ENCODE data around the gene GJA4. TPM values are rescaled to one million over a fixed set of nuclear protein-coding genes. Genes with fewer than 3 reads are reported as not detected.

The GJA4 gene
- total RNA-seq, 1 donor from 2014 or later = 22.3 TPM

DNA sequence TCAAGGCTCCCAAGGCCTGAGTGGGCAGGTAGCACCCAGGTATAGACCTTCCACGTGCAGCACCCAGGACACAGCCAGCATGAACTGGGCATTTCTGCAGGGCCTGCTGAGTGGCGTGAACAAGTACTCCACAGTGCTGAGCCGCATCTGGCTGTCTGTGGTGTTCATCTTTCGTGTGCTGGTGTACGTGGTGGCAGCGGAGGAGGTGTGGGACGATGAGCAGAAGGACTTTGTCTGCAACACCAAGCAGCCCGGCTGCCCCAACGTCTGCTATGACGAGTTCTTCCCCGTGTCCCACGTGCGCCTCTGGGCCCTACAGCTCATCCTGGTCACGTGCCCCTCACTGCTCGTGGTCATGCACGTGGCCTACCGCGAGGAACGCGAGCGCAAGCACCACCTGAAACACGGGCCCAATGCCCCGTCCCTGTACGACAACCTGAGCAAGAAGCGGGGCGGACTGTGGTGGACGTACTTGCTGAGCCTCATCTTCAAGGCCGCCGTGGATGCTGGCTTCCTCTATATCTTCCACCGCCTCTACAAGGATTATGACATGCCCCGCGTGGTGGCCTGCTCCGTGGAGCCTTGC is 31.5 kb upstream of the GJA4 start:
- Mint-ChIP-seq H3K36me3 (ENCODE audit: low read depth) (no peaks in the 10 kb centered on the region), H3K4me1 (no peaks in the 10 kb centered on the region), H3K4me3 (no peak overlapping the region), H3K27ac (ENCODE audit: unreplicated experiment) (no peak overlapping the region), H3K27me3 (ENCODE audit: low read depth) (peaks cover 15% of the 10 kb centered on the region), H3K9me3 (no peaks in the 10 kb centered on the region)
- DNase-seq (ENCODE audit: low read depth, low spot score) = no peak
- TF ChIP-seq, protein P1, sequence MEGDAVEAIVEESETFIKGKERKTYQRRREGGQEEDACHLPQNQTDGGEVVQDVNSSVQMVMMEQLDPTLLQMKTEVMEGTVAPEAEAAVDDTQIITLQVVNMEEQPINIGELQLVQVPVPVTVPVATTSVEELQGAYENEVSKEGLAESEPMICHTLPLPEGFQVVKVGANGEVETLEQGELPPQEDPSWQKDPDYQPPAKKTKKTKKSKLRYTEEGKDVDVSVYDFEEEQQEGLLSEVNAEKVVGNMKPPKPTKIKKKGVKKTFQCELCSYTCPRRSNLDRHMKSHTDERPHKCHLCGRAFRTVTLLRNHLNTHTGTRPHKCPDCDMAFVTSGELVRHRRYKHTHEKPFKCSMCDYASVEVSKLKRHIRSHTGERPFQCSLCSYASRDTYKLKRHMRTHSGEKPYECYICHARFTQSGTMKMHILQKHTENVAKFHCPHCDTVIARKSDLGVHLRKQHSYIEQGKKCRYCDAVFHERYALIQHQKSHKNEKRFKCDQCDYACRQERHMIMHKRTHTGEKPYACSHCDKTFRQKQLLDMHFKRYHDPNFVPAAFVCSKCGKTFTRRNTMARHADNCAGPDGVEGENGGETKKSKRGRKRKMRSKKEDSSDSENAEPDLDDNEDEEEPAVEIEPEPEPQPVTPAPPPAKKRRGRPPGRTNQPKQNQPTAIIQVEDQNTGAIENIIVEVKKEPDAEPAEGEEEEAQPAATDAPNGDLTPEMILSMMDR (conservative IDR thresholded peaks at IDR 0.05) = no peak

DNA sequence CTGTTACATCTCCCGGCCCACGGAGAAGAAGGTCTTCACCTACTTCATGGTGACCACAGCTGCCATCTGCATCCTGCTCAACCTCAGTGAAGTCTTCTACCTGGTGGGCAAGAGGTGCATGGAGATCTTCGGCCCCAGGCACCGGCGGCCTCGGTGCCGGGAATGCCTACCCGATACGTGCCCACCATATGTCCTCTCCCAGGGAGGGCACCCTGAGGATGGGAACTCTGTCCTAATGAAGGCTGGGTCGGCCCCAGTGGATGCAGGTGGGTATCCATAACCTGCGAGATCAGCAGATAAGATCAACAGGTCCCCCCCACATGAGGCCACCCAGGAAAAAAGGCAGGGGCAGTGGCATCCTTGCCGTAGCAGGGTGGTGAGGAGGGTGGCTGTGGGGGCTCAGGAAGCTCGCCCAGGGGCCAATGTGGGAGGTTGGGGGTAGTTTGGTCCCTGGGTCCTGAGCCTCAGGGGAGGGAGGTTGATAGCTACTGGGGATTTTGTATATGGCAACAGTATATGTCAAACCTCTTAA is 31.0 kb upstream of the GJA4 start:
- no peak for DNase-seq (ENCODE audit: low read depth, low spot score)
- H3K27me3 Mint-ChIP-seq (ENCODE audit: low read depth) = peaks cover 15% of the 10 kb centered on the region
- no peak overlapping the region for H3K4me3 Mint-ChIP-seq
- H3K4me1 Mint-ChIP-seq = no peaks in the 10 kb centered on the region
- TF ChIP-seq, protein P1 (conservative IDR thresholded peaks at IDR 0.05) = no peak
- no peaks in the 10 kb centered on the region for H3K36me3 Mint-ChIP-seq (ENCODE audit: low read depth)
- H3K9me3 Mint-ChIP-seq = no peaks in the 10 kb centered on the region
- H3K27ac Mint-ChIP-seq (ENCODE audit: unreplicated experiment) = no peak overlapping the region

DNA sequence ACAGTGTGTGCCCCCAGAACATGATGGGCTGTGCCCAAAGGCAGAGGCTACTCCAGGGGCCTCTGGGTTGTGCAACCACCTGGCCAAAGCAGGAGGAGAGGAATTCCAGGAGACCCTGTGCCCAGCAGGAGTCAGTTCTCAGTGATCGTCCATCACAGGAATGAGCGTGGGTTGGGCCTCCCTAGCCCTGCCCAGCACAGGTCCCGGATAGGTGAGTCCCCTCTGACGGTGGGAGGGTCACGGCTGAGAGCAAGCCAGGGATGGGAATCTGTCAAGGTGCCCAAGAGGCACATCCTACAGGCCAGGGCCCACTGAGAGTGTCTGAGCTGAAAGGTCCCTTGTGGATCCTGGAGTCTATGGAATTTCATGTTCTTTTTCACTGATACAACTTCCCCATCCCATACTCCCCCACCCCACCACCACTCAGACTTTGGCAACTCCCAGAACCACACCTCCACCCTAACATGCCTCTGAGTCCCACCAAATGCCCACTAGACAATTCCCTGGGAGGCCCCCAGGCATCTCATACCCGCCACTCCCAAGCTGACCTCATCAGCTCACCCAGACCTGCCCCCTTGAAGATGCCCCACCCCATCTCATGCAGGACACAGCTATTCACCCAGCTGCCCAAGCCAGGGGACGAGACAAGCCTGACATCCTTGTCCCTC is 30.2 kb upstream of the GJA4 start:
- H3K27me3 Mint-ChIP-seq (ENCODE audit: low read depth) = peaks cover 15% of the 10 kb centered on the region
- TF ChIP-seq, protein P1 (conservative IDR thresholded peaks at IDR 0.05) = no peak
- H3K27ac Mint-ChIP-seq (ENCODE audit: unreplicated experiment) = no peak overlapping the region
- no peak overlapping the region for H3K4me3 Mint-ChIP-seq
- H3K4me1 Mint-ChIP-seq = no peaks in the 10 kb centered on the region
- no peaks in the 10 kb centered on the region for H3K36me3 Mint-ChIP-seq (ENCODE audit: low read depth)
- H3K9me3 Mint-ChIP-seq = no peaks in the 10 kb centered on the region
- DNase-seq (ENCODE audit: low read depth, low spot score) = no peak

DNA sequence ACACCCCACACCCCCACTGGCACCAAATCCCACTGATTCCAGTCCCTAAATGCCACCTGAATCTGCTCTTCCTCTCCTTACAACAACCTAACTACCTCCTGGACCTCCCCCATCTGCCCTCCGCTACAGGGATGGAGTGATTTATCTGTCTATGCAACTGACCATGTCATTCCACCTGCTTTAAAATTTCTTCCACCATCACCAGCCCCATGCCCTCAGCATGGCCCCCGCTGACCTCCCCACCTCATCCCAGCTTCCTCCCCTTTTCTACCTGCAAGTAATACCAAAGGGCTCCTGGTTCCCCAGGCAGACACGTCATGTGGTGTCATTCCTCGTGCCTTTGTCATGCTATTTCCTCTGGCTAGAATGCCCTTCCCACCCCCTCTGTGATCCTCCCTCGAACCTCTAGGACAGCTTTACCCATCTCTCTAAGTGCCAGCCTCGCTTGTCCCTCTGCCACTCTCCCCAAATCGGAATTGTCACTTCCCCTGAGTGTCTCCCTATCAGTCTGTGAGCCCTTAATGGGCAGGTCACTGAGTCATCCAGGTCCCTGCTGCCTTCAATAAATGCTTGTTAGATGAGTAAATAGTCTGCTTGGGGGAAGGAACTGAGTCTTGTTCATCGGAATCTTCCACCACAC is 29.5 kb upstream of the GJA4 start:
- TF ChIP-seq, protein P1 (conservative IDR thresholded peaks at IDR 0.05) = no peak
- peaks cover 15% of the 10 kb centered on the region for H3K27me3 Mint-ChIP-seq (ENCODE audit: low read depth)
- no peak overlapping the region for H3K27ac Mint-ChIP-seq (ENCODE audit: unreplicated experiment)
- DNase-seq (ENCODE audit: low read depth, low spot score) = no peak
- no peaks in the 10 kb centered on the region for H3K4me1 Mint-ChIP-seq
- no peaks in the 10 kb centered on the region for H3K9me3 Mint-ChIP-seq
- H3K36me3 Mint-ChIP-seq (ENCODE audit: low read depth) = no peaks in the 10 kb centered on the region
- H3K4me3 Mint-ChIP-seq = no peak overlapping the region

DNA sequence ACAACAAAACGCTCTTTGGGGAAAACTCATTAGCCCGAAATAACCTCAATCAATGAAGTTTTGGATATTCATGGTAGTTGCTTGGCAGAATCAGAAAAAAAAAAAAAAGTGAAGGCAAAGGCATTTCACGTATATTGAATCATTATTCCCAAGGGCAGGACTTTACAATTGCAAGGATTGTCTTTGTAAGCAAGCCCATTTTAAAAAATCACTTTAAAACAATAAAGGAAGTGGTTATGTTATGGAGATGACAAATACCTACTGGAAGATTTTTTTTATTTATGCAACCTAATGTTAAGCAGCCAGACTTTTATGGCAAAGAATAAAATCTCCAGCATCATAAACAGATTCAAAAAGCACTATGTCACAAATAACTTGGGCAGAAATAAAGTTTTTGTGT is 23.9 kb upstream of the GJA4 start:
- TF ChIP-seq, protein P1 (conservative IDR thresholded peaks at IDR 0.05) = no peak
- no peaks in the 10 kb centered on the region for H3K4me1 Mint-ChIP-seq
- H3K27me3 Mint-ChIP-seq (ENCODE audit: low read depth) = peaks cover 9% of the 10 kb centered on the region

More for the DNA sequence above, 23.9 kb upstream of the GJA4 start:
- no peak for DNase-seq (ENCODE audit: low read depth, low spot score)
- no peaks in the 10 kb centered on the region for H3K9me3 Mint-ChIP-seq
- no peaks in the 10 kb centered on the region for H3K36me3 Mint-ChIP-seq (ENCODE audit: low read depth)
- no peak overlapping the region for H3K27ac Mint-ChIP-seq (ENCODE audit: unreplicated experiment)
- H3K4me3 Mint-ChIP-seq = no peak overlapping the region

Data from neural crest cell (in vitro differentiated cells).